ENCODE data around the gene BAHCC1. TPM values are rescaled to one million over a fixed set of nuclear protein-coding genes. Genes with fewer than 3 reads are reported as not detected.

The BAHCC1 gene
- total and polyA plus RNA-seq, 2 of the 4 experiments (the other 2 are of a cell fraction): 0.36 to 7.8 TPM

GRCh38 chr17:81396278-81396721 lies 1.0 kb downstream of the BAHCC1 start:
- Histone ChIP-seq H4K91ac (ENCODE audit: insufficient read depth, low read depth, low read length) (peak overlapping the region; percentile 28; the same call in 1 of the 2 replicates), H3K4ac (ENCODE audit: low read depth, low read length) (peak overlapping the region; percentile 72), H3K9me1 (ENCODE audit: insufficient read depth, low read length) (peaks cover 2% of the 10 kb centered on the region; the same call in 1 of the 2 replicates), H3K4me3 (ENCODE audit: insufficient read depth, low read depth, low read length) (peak overlapping the region; percentile 57), H3K79me1 (ENCODE audit: low read depth in 1 of 2, low read length in 2 of 2) (peaks cover 12 to 28% of the 10 kb centered on the region in 2 experiments), H2BK5ac (ENCODE audit: low read depth, low read length, poor library complexity, severe bottlenecking) (peak overlapping the region; percentile 96), H4K8ac (ENCODE audit: low read depth in 2 of 2, low read length in 2 of 2) (peak overlapping the region in 1 of 2 experiments; percentile 38; a peak in 1 of 4 replicates), H2BK15ac (ENCODE audit: low read depth, low read length) (no peak overlapping the region), H3K4me2 (ENCODE audit: low read depth, low read length) (peak overlapping the region; percentile 73), H3K27me3 (ENCODE audit: control insufficient read depth, insufficient read depth, low read length) (no peaks in the 10 kb centered on the region), H4K5ac (ENCODE audit: low read depth, low read length) (no peak overlapping the region), H2AK9ac (replicated peaks; ENCODE audit: low read depth, low read length, poor library complexity) (peak overlapping the region; percentile 95), H3K14ac (replicated peaks; ENCODE audit: low read depth, low read length) (0 out of 2 replicates have a peak overlapping the region, but pooled peaks have one; percentile 33), H3K9ac (ENCODE audit: low read depth, low read length) (peak overlapping the region; percentile 83), H2AFZ (replicated peaks; ENCODE audit: low read length, poor library complexity) (peak overlapping the region; percentile 80), H2BK20ac (ENCODE audit: low read depth, low read length) (no peak overlapping the region), H3K9me3 (ENCODE audit: control insufficient read depth, insufficient read depth, low read length) (no peaks in the 10 kb centered on the region), H2AK5ac (ENCODE audit: low read depth, low read length) (no peak overlapping the region; the same call in 1 of the 2 replicates), H3K4me1 (ENCODE audit: control insufficient read depth, insufficient read depth, low read length) (peaks cover 22% of the 10 kb centered on the region), H3K36me3 (ENCODE audit: control insufficient read depth, insufficient read depth, low read length) (0 out of 2 replicates have a peak, but pooled peaks cover 1% of the 10 kb centered on the region), H4K20me1 (ENCODE audit: insufficient read depth, low read length) (peaks cover 15% of the 10 kb centered on the region), H3K56ac (ENCODE audit: extremely low read depth, insufficient read depth, low read length) (peak overlapping the region; percentile 74; the same call in 1 of the 2 replicates), H3K27ac (ENCODE audit: insufficient read depth, low read length) (peak overlapping the region; percentile 90), H3K23ac (ENCODE audit: low read depth, low read length) (peak overlapping the region; percentile 62), H2BK120ac (ENCODE audit: low read depth, low read length) (peak overlapping the region; percentile 66; the same call in 1 of the 2 replicates), H3K18ac (ENCODE audit: low read depth, low read length) (peak overlapping the region; percentile 21; the same call in 1 of the 2 replicates)
- ATAC-seq (ENCODE audit: low read depth): no peak
- in situ Hi-C loops (cut with MboI; ENCODE audit: low sequenced_read_pairs): no loop called here
- ChIA-PET CTCF (no interaction called here), POLR2A (ENCODE audit: unreplicated experiment) (no interaction called here)
- TF ChIP-seq USF2 (IDR thresholded peaks at IDR 0.05; ENCODE audit: low read depth, low read length): no peak
- TF ChIP-seq MAZ (IDR thresholded peaks at IDR 0.05; ENCODE audit: borderline replicate concordance, low read depth, low read length): no peak
- TF ChIP-seq ELK1 (IDR thresholded peaks at IDR 0.05; ENCODE audit: borderline replicate concordance, low read depth, low read length): no peak
- no peak for TF ChIP-seq RCOR1 (IDR thresholded peaks at IDR 0.05; ENCODE audit: insufficient replicate concordance, low read length)
- no peak for TF ChIP-seq BHLHE40 (IDR thresholded peaks at IDR 0.05; ENCODE audit: low read depth, low read length)
- no peak for TF ChIP-seq MXI1 (IDR thresholded peaks at IDR 0.05; ENCODE audit: borderline replicate concordance, low read depth, low read length)
- no peak for TF ChIP-seq POLR2A (IDR thresholded peaks at IDR 0.05; ENCODE audit: low read depth, low read length)
- TF ChIP-seq CHD1 (IDR thresholded peaks at IDR 0.05; ENCODE audit: low read depth, low read length): no peak
- no peak for TF ChIP-seq FOS (IDR thresholded peaks at IDR 0.05; ENCODE audit: low read depth, low read length)
- TF ChIP-seq RAD21 (IDR thresholded peaks at IDR 0.05; ENCODE audit: low read length): no peak
- no peak for TF ChIP-seq NFE2L2 (IDR thresholded peaks at IDR 0.05; ENCODE audit: low read depth, low read length)
- TF ChIP-seq CTCF (conservative IDR thresholded peaks at IDR 0.05; ENCODE audit: low read depth, low read length): no peak
- TF ChIP-seq MAFK (IDR thresholded peaks at IDR 0.05; ENCODE audit: low read depth, low read length): no peak
- TF ChIP-seq SMC3 (IDR thresholded peaks at IDR 0.05; ENCODE audit: low read depth, low read length): no peak
- no peak for TF ChIP-seq RFX5 (IDR thresholded peaks at IDR 0.05; ENCODE audit: low read depth, low read length)
- no peak for TF ChIP-seq CEBPB (IDR thresholded peaks at IDR 0.05; ENCODE audit: low read depth, low read length)
- dilution Hi-C loops (cut with HindIII; ENCODE audit: low sequenced_read_pairs, unreplicated experiment): no loop called here
- BruUV-seq (replicated peaks): no TSS peak
- intact Hi-C loops (cut with micrococcal nuclease): no loop called here
- no peak for DNase-seq
- WGBS, 2 experiments (ENCODE audit: extremely low coverage in 2 of 2, insufficient read length in 1 of 2): 0% methylated on average over 15 of the region's 54 CpGs; no CpG with 5 or more reads in 1 of the 2 experiments
